Adipocyte (in vitro differentiated cells): ENCODE results near the gene ADAM12.

ENCODE experiments used
- DNase-seq: peaks from one replicate; pipeline ENCODE4 v3.0.0-alpha.2; 2015; ENCODE audit warnings: low read depth
- H3K27me3 ChIP-seq: replicated peaks from 2 replicates; pipeline ENCODE4 v1.7.0; 2013; ENCODE audit warnings: mild to moderate bottlenecking, low read length, moderate library complexity; ENCODE audit not compliant: control insufficient read depth, insufficient read depth
- H3K36me3 ChIP-seq: 2 replicates; pipeline ENCODE4 v1.7.0; 2013; ENCODE audit warnings: low read length, mild to moderate bottlenecking, moderate library complexity; ENCODE audit not compliant: control insufficient read depth, insufficient read depth, severe bottlenecking
- H3K4me1 ChIP-seq: 2 replicates; pipeline ENCODE4 v1.7.0; 2013; ENCODE audit warnings: mild to moderate bottlenecking, low read length, moderate library complexity; ENCODE audit not compliant: control insufficient read depth, insufficient read depth
- H3K4me3 ChIP-seq: 2 replicates; pipeline ENCODE4 v1.7.0; 2013; ENCODE audit warnings: mild to moderate bottlenecking, low read length, moderate library complexity
- H3K9ac ChIP-seq: 2 replicates; pipeline ENCODE4 v1.7.0; 2013; ENCODE audit warnings: mild to moderate bottlenecking, low read length, moderate library complexity
- H3K9me3 ChIP-seq: 2 replicates; pipeline ENCODE4 v1.7.0; 2013; ENCODE audit warnings: mild to moderate bottlenecking, low read length, moderate library complexity; ENCODE audit not compliant: control insufficient read depth

Gene ADAM12

DNA sequence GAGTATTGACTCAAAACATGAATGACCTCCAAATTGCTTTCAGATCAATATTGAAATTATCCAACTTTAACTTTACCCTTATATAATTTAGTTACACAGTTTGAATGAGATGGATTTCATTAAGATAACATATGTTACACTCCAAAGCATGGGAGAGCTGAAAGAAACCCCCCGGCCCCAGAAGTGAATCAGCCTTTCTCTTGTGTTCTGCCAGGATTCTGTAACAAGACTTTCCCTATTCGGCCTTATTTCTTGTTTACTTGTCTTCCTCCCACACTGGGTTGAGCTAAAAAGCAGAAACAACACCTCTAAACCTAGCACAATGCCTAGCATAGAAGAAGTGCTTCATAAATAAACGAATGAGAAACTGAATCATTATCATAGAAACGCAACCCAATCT lies 224.8 kb downstream of the ADAM12 start:
- Histone ChIP-seq H3K9ac (no peak overlapping the region), H3K4me1 (no peaks in the 10 kb centered on the region), H3K4me3 (no peak overlapping the region), H3K36me3 (peaks cover 5% of the 10 kb centered on the region), H3K27me3 (no peaks in the 10 kb centered on the region), H3K9me3 (no peaks in the 10 kb centered on the region)
- no peak for DNase-seq

DNA sequence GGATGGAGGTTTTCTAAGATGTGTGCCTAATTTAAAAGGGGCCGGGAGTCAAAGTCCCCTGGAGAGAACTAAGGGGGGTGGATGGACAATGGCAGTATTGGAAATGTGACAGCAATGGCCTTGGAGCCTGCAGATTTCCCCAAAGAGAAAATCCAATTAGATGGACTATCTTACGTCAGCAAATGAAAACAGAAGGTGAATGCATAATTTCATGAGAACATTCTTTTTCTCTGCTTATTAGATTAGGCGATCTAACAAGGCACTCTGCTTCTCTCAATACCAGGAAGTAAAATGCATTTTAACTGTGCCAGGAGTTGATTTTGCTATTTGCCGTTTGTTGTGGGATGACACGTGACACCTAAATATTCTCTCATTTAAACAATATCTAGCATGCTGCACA lies 226.6 kb downstream of the ADAM12 start:
- no peak for DNase-seq
- Histone ChIP-seq H3K4me1 (no peaks in the 10 kb centered on the region), H3K9ac (no peak overlapping the region), H3K9me3 (no peaks in the 10 kb centered on the region), H3K27me3 (no peaks in the 10 kb centered on the region), H3K4me3 (no peak overlapping the region), H3K36me3 (peaks cover 5% of the 10 kb centered on the region)

DNA sequence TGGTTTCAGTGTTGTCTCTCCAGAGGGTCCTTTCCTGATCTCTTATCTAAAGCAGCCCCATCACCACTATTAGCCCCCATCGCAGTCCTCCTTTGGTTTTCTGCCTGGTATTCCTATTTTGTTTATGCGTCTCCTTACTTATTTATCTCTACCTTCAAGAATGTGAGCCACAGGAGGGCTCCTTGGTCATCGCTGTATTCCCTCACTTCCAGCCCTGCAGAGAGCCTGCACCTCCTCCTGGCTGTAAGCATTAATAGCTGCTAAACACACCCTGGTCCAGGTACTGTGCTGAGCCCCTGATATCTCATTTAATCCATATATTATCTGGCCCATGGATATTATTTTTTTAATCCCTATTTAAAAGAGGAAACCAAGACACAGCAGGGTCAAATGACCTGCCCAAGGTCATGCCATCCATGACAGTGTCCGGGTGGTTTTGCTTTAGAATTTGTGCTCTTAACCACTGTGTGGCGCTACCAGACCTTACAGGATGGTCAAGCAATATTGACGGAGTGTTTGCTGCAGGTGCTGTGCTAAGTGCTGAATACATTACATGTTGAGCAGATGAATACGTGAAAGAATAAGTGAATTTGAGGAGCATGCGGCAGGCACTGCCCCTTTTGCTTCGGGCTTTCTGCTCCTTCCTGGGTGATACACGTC lies 227.2 kb downstream of the ADAM12 start:
- H3K4me1 ChIP-seq, result no peaks in the 10 kb centered on the region
- no peaks in the 10 kb centered on the region for H3K9me3 ChIP-seq
- no peak overlapping the region for H3K9ac ChIP-seq
- no peak overlapping the region for H3K4me3 ChIP-seq
- DNase-seq, result no peak
- H3K36me3 ChIP-seq, result peaks cover 5% of the 10 kb centered on the region
- no peaks in the 10 kb centered on the region for H3K27me3 ChIP-seq

DNA sequence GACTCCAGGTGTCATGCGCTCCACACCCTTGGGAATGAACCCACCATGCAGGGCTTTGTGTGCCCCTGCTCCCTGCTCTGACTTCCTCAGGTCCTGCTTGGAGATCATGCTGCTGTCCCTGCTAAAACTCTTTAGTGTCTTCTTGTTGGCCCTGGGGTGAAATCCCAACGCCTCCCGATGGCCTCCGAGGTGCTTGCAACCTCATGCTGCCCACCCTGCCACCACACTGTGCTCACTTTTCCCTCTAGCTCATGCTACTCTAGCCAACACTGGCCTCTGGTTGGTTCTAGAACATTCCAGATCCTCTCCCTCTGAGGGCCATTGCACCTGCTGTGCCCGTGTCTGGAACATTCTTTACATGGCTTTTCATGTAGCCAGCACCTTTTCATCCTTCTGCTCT lies 227.7 kb downstream of the ADAM12 start:
- H3K4me1 ChIP-seq, result no peaks in the 10 kb centered on the region

DNA sequence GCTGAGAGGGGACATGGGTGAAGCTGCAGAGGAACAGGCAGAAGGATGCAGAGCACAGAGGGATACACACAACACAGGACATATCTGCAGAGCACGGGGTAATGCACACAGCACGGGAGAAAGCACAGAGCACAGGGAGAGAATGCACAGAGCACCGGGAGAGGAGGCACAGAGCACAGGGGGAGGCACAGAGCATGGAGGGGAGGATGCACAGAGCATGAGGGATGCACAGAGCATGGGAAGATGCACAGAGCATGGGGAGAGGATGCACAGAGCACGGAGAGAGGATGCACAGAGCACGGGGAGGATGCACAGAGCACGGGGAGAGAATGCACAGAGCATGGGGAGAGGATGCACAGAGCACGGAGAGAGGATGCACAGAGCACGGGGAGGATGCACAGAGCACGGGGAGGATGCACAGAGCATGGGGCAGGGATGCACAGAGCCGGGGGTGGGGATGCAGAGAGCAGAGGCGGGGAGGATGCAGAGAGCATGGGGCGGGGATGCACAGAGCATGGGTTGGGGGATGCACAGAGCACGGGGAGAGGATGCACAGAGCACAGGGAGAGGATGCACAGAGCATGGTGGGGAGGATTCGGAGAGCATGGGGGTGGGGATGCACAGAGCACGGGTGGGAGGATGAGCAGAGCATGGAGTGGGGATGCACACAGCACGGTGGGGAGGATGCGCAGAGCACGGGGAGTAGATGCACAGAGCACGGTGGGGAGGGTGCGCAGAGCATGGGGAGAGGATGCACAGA lies 230.0 kb downstream of the ADAM12 start:
- H3K9me3 ChIP-seq, result no peaks in the 10 kb centered on the region
- H3K4me1 ChIP-seq, result peaks cover 7% of the 10 kb centered on the region
- H3K9ac ChIP-seq, result no peak overlapping the region
- DNase-seq, result no peak
- no peak overlapping the region for H3K4me3 ChIP-seq
- no peaks in the 10 kb centered on the region for H3K27me3 ChIP-seq
- peaks cover 20% of the 10 kb centered on the region for H3K36me3 ChIP-seq

More for the DNA sequence above, 227.7 kb downstream of the ADAM12 start:
- DNase-seq, result no peak
- no peak overlapping the region for H3K9ac ChIP-seq
- no peaks in the 10 kb centered on the region for H3K27me3 ChIP-seq
- H3K36me3 ChIP-seq, result peaks cover 5% of the 10 kb centered on the region
- H3K9me3 ChIP-seq, result no peaks in the 10 kb centered on the region
- H3K4me3 ChIP-seq, result no peak overlapping the region

DNA sequence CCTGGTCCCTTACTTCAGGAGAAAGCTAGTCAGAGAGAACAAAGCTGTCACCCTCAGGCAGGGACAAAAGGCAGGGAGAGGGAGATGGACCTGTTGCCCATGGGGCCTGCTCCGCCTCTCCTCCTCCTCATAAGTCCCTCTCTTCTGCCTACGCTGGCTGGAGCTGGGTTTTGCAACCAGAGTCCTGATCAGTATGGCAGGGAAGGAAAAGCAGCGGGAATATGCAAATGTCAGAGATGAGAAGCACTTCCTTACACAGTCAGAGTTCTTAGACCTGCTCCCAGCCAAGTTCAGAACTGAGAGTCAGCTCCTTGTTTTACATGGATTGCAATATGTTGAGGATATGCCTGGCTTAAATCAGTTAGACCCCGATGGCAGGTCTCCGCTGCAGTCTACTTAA lies 231.1 kb downstream of the ADAM12 start:
- H3K4me3 ChIP-seq, result no peak overlapping the region
- H3K9me3 ChIP-seq, result no peaks in the 10 kb centered on the region
- no peak for DNase-seq
- H3K9ac ChIP-seq, result no peak overlapping the region
- no peaks in the 10 kb centered on the region for H3K27me3 ChIP-seq
- H3K36me3 ChIP-seq, result peaks cover 17% of the 10 kb centered on the region
- peaks cover 7% of the 10 kb centered on the region for H3K4me1 ChIP-seq

DNA sequence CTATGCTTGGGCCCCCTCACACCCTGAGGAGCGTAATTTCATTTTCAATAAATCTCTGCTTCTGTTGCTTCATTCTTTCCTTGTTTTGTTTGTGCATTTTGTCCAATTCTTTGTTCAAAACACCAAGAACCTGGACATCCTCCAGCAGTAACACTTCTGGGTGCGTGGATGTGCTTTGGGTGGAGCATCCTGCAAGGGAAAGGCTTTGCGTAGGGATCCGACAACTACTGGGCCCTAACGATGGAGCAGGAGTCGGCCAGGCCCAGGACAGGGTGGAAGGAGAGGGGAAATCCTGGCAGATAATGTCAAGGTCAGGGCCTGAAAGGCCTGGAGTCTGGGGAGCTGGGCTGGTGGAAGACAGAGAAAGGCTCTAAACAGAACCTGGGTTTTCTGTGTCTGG lies 231.8 kb downstream of the ADAM12 start:
- Histone ChIP-seq H3K9me3 (peaks cover under 1% of the 10 kb centered on the region), H3K9ac (no peak overlapping the region)
- no peak for DNase-seq

DNA sequence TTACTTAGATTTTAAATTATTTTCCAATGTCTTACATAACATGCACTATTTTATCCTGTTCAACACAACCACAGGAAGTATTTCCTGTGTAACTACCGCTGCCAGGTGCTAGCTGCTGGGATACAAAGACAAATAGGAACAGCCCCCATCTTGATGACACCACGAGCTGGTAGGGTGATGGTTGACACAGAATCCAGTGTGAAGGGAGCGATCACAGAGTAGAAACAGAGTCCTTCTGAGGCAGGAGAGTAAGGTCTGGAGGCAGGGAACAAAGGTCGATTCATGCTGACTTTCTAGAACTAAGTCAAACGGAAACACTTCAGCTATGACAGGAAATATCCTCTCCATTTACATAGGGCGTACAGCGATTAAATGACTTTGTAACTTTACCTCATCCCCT lies 232.3 kb downstream of the ADAM12 start:
- Histone ChIP-seq H3K36me3 (peaks cover 19% of the 10 kb centered on the region), H3K27me3 (no peaks in the 10 kb centered on the region), H3K4me1 (peaks cover 7% of the 10 kb centered on the region), H3K9me3 (peaks cover 5% of the 10 kb centered on the region), H3K4me3 (no peak overlapping the region), H3K9ac (no peak overlapping the region)
- DNase-seq, result no peak

More for the DNA sequence above, 231.8 kb downstream of the ADAM12 start:
- H3K36me3 ChIP-seq, result peaks cover 15% of the 10 kb centered on the region
- peaks cover 7% of the 10 kb centered on the region for H3K4me1 ChIP-seq
- H3K4me3 ChIP-seq, result no peak overlapping the region
- no peaks in the 10 kb centered on the region for H3K27me3 ChIP-seq

DNA sequence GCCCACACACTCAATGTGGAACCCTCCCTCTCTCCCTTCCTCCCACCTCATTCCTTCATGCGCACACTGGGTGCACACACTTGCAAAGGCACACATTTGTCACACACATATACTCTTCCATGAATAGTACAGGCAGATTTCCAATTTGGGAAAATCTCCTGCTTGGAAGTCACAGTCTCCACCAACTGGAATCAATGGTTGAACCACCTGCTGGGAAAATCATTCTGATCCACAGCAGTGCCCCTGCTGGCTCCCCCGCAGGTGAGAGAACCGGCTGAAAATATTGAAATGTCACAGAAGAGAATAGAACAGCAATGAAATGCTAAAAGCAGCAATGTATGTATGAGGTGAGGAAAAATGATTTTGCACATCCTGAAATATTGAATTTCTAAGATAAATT lies 232.7 kb downstream of the ADAM12 start:
- DNase-seq, result no peak
- Histone ChIP-seq H3K4me3 (no peak overlapping the region), H3K9me3 (peaks cover 10% of the 10 kb centered on the region), H3K36me3 (peaks cover 24% of the 10 kb centered on the region), H3K4me1 (peaks cover 7% of the 10 kb centered on the region), H3K9ac (no peak overlapping the region), H3K27me3 (no peaks in the 10 kb centered on the region)

DNA sequence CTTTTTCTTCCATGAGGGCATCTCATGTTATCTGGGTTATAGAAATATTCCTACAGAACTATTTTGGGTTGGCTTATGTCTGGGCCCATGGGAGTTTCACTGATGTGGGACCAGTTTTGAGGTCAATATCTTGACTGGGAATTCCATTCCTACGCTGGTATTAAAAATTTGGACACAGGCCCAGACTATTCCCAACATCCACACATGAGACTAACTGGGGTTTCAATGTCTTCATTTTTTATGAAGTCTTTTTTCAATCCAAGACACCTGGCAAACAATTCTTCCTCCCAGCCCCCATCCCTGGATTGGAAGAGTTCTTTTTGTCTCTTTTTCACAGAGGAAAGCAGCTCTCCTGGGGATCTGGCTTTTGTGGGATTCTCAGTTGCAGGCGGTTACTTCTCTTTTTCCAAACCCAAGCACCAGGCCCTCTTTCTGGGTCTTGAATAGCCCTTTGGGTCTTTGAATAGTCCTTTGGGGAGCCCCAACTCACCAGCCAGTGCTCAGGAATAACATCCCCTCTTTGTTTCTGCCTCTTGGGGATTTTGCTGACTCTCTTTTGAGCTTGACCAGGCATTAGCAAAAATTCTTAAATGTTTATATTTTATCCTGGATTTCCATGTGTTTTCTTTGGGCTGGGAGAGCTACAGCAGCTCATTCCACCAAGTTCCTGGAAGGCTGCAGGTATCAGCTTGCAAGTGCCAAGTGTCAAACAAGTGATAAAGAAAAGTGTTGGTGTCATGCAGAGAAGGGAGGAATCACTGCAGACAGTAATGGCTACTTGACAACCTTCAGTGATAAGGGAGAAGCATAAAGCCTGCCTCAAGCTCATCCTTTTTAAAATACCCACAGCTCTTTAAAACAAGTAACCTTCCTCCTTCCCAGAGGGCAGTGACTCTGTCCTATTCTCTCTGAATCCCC lies 234.3 kb downstream of the ADAM12 start:
- no peak for DNase-seq
- Histone ChIP-seq H3K9ac (no peak overlapping the region), H3K9me3 (peaks cover 11% of the 10 kb centered on the region), H3K27me3 (no peaks in the 10 kb centered on the region), H3K4me3 (no peak overlapping the region), H3K4me1 (peaks cover 10% of the 10 kb centered on the region), H3K36me3 (peaks cover 30% of the 10 kb centered on the region)
